GM10266 (cell line): Measurements from ENCODE around the gene SPTBN5.

Experiments used
- DNase-seq: peaks from one replicate; pipeline ENCODE4 v3.0.0; 2012; ENCODE audit errors: extremely low spot score
- CTCF ChIP-seq: IDR thresholded peaks from 2 replicates; pipeline ENCODE4 v1.5.1; 2012; ENCODE audit warnings: mild to moderate bottlenecking, low read depth; ENCODE audit not compliant: control insufficient read depth, insufficient read depth; ENCODE audit errors: missing control alignments

The SPTBN5 gene

GRCh38 chr15:41919954-41920538 lies 26.2 kb upstream of the SPTBN5 start:
- no peak for DNase-seq
- TF ChIP-seq CTCF: no peak

GRCh38 chr15:41919201-41919820 lies 25.5 kb upstream of the SPTBN5 start:
- DNase-seq: no peak
- TF ChIP-seq CTCF: no peak

- no peak for TF ChIP-seq CTCF
- DNase-seq: no peak
Measured at GRCh38 chr15:41918506-41919126, 24.8 kb upstream of the SPTBN5 start.

GRCh38 chr15:41917767-41918430 lies 24.0 kb upstream of the SPTBN5 start:
- no peak for TF ChIP-seq CTCF
- no peak for DNase-seq

GRCh38 chr15:41915255-41915994 lies 21.6 kb upstream of the SPTBN5 start:
- no peak for TF ChIP-seq CTCF
- DNase-seq: no peak

- DNase-seq: no peak
Measured at GRCh38 chr15:41914411-41914810, 20.6 kb upstream of the SPTBN5 start.

More at GRCh38 chr15:41914411-41914810, 20.6 kb upstream of the SPTBN5 start:
- no peak for TF ChIP-seq CTCF
